K562 (cell line): ENCODE data around the gene COP1. TPM values are rescaled to one million over a fixed set of nuclear protein-coding genes. Genes with fewer than 3 reads are reported as not detected.

Experiments
- ATAC-seq: fragments of 200-7000 bp; cut with Tn5 transposase; 3 replicates; pipeline ENCODE4 v1.9.1; 2020; ENCODE audit warnings: moderate library complexity
- BruUV-seq: library from RNA; stranded (reverse); fragments of 400-500 nt; replicated peaks from 2 replicates; lab custom pipeline; 2021; lab: Mats Ljungman, UMichigan
- CTCF ChIA-PET: fragments of 300-600 bp; formaldehyde crosslinking; extraction: SDS; loops from one replicate; lab custom pipeline; 2021; ENCODE audit warnings: low intra/inter-chr PET ratio; lab: Yijun Ruan, JAX
- POLR2A ChIA-PET: fragments of 300-600, 350-650 bp; sonication (Branson Sonifier 250); formaldehyde crosslinking; extraction: SDS; loops from one replicate; lab custom pipeline; 2021; ENCODE audit warnings: antibody characterized with exemption, inconsistent platforms; lab: Yijun Ruan, JAX
- DNase-seq, 4 experiments: peaks; one replicate each; pipeline versions ENCODE4 v3.0.0 to v3.0.0-alpha.2; 2011 to 2018; ENCODE audit warnings: low spot score in 3 of 4, mixed read lengths in 3 of 4; ENCODE audit errors: extremely low read depth in 1 of 4
- FAIRE-seq: peaks from 2 replicates; lab custom pipeline; 2011; peaks lifted over from hg19 to GRCh38; lab: Jason Lieb, UNC
- H2AFZ ChIP-seq: 2 replicates; pipeline ENCODE4 v1.6.0; 2011; ENCODE audit warnings: low read depth, low read length, control low read depth, inconsistent platforms
- H3K27ac ChIP-seq: fragments of 200-600 bp; 3 replicates; pipeline ENCODE4 v1.8.0; 2011; ENCODE audit warnings: low read depth, mild to moderate bottlenecking, control low read depth, inconsistent platforms, low read length, moderate library complexity, mixed read lengths; ENCODE audit errors: extremely low read depth
- H3K27me3 ChIP-seq, 2 experiments: fragments of 300-600 bp in 1 of 2; 2 replicates in 1 of 2; 3 replicates in 1 of 2; pipeline versions ENCODE4 v1.6.0 to v1.8.0; 2011; ENCODE audit warnings: inconsistent platforms in 2 of 2, low read length in 2 of 2, mild to moderate bottlenecking in 1 of 2, mixed read lengths in 1 of 2, moderate library complexity in 1 of 2; ENCODE audit not compliant: control insufficient read depth in 2 of 2, insufficient read depth in 2 of 2
- H3K36me3 ChIP-seq: fragments of 300-600 bp; 3 replicates; pipeline ENCODE4 v1.8.0; 2011; ENCODE audit warnings: mild to moderate bottlenecking, low read length, inconsistent platforms; ENCODE audit not compliant: control insufficient read depth, insufficient read depth
- H3K4me1 ChIP-seq, 2 experiments: fragments of 200-600 bp in 1 of 2; replicated peaks in 1 of 2; 2 replicates in 1 of 2; 3 replicates in 1 of 2; pipeline versions ENCODE4 v1.5.1 to v1.8.0; 2011; ENCODE audit warnings: inconsistent platforms in 2 of 2, low read length in 2 of 2, mild to moderate bottlenecking in 1 of 2, mixed read lengths in 1 of 2, moderate library complexity in 1 of 2; ENCODE audit not compliant: control insufficient read depth in 2 of 2, insufficient read depth in 2 of 2
- H3K4me2 ChIP-seq: 2 replicates; pipeline ENCODE4 v1.6.1; 2011; ENCODE audit warnings: low read length, control low read depth, inconsistent platforms, mixed read lengths; ENCODE audit not compliant: insufficient read depth
- H3K4me3 ChIP-seq: fragments of 200-600 bp; sonication (generic), shearing (Covaris generic); 2 replicates; pipeline ENCODE4 v1.5.1; 2016; ENCODE audit warnings: control low read depth, inconsistent platforms
- H3K79me2 ChIP-seq: fragments of 200-600 bp; 3 replicates; pipeline ENCODE4 v1.8.0; 2011; ENCODE audit warnings: low read length, inconsistent platforms; ENCODE audit not compliant: control insufficient read depth, insufficient read depth
- H3K9ac ChIP-seq, 2 experiments: 2 replicates each; pipeline versions ENCODE4 v1.6.0 to v1.6.1; 2011; ENCODE audit warnings: low read depth in 2 of 2, low read length in 2 of 2, control low read depth in 1 of 2, inconsistent platforms in 1 of 2, mild to moderate bottlenecking in 1 of 2, mixed read lengths in 1 of 2; ENCODE audit not compliant: insufficient read depth in 1 of 2
- H3K9me1 ChIP-seq: one replicate; pipeline ENCODE4 v1.6.0; 2011; ENCODE audit warnings: inconsistent platforms, mild to moderate bottlenecking, low read length, moderate library complexity; ENCODE audit not compliant: control insufficient read depth, insufficient read depth
- H3K9me3 ChIP-seq: replicated peaks from 2 replicates; pipeline ENCODE4 v1.5.1; 2011; ENCODE audit warnings: low read depth, low read length, inconsistent platforms; ENCODE audit not compliant: control insufficient read depth, insufficient read depth
- H4K20me1 ChIP-seq: replicated peaks from 2 replicates; pipeline ENCODE4 v1.6.1; 2011; ENCODE audit warnings: low read length, inconsistent platforms, mixed read lengths; ENCODE audit not compliant: control insufficient read depth, insufficient read depth
- LARP7 ChIP-seq: fragments of 450-650 bp; IDR thresholded peaks from 2 replicates; pipeline ENCODE4 v1.6.1; 2016
- MAFF ChIP-seq: IDR thresholded peaks from 2 replicates; pipeline ENCODE4 v1.6.1; 2012; ENCODE audit warnings: low read length, improper control_type of control experiment
- PHF21A ChIP-seq: fragments of 450-650 bp; IDR thresholded peaks from 2 replicates; pipeline ENCODE4 v1.6.1; 2017; ENCODE audit warnings: low read depth, borderline replicate concordance
- PPARD ChIP-seq: fragments of 250-450 bp; sonication (Bioruptor Pico); IDR thresholded peaks from 2 replicates; pipeline ENCODE4 v1.8.0; 2022; ENCODE audit warnings: inconsistent platforms, mild to moderate bottlenecking, moderate library complexity
- RBM15 ChIP-seq: fragments of 200-400 bp; formaldehyde crosslinking; IDR thresholded peaks from 2 replicates; pipeline ENCODE4 v1.6.1; 2018; ENCODE audit warnings: mild to moderate bottlenecking, low read length, moderate library complexity; ENCODE audit not compliant: insufficient read depth
- RFX1 ChIP-seq: fragments of 450-650 bp; IDR thresholded peaks from 2 replicates; pipeline ENCODE4 v1.6.1; 2016; ENCODE audit warnings: mild to moderate bottlenecking, moderate library complexity
- TARDBP ChIP-seq: fragments of 450-650 bp; IDR thresholded peaks from 2 replicates; pipeline ENCODE4 v1.6.1; 2016
- TGIF2 ChIP-seq: sonication (generic); formaldehyde crosslinking; IDR thresholded peaks from 2 replicates; pipeline ENCODE4 v1.8.1; 2022; ENCODE audit warnings: mild to moderate bottlenecking, missing genetic modification reagents, moderate library complexity
- ZC3H8 ChIP-seq: fragments of 450-650 bp; IDR thresholded peaks from 2 replicates; pipeline ENCODE4 v1.6.1; 2017
- ZFX ChIP-seq: sonication (generic); formaldehyde crosslinking; IDR thresholded peaks from 2 replicates; pipeline ENCODE4 v1.8.0; 2022; ENCODE audit warnings: mild to moderate bottlenecking, missing genetic modification reagents, moderate library complexity
- ZNF717 ChIP-seq: fragments of 250-450 bp; sonication (Bioruptor Pico); IDR thresholded peaks from 2 replicates; pipeline ENCODE4 v1.5.0; 2021
- ZNF764 ChIP-seq: fragments of 250-450 bp; sonication (Bioruptor Pico); IDR thresholded peaks from 2 replicates; pipeline ENCODE4 v1.4.0; 2020; ENCODE audit warnings: low read depth, mild to moderate bottlenecking, moderate library complexity
- WGBS: fragments of 100-300 bp; shearing (Covaris generic); methylation state at CpG from one replicate; pipeline ENCODE4 v1.1.6; 2016; ENCODE audit warnings: low coverage, mixed read lengths; ENCODE audit not compliant: insufficient coverage; ENCODE audit errors: missing lambda C conversion rate; 5-methylcytosine and 5-hydroxymethylcytosine counted together
- in situ Hi-C: fragments of 300-500 bp; cut with MboI; formaldehyde crosslinking; loops from 4 replicates; pipeline ENCODE4 v1.15.0; 2018; ENCODE audit warnings: inconsistent platforms, mixed read lengths
- intact Hi-C: fragments of 100-400 bp; cut with micrococcal nuclease; formaldehyde crosslinking; loops from 2 replicates; pipeline ENCODE4 v1.14.2; 2022
- polyA plus RNA-seq, 8 experiments: library from polyadenylated mRNA; depleted of rRNA in 4 of 8; stranded (reverse) in 5 of 8; unstranded in 3 of 8; fragments of >200 nt; fragmentation: Nextera tagmentation in 2 of 8; fragmentation: Illumina TruSeq in 1 of 8; extraction: Ambion mirVana in 2 of 8; extraction: Trizol in 1 of 8; gene quantifications; 2 replicates each; pipeline versions ENCODE4 v1.2.1 to v1.2.3, GENCODE V29; 2011 to 2014; ENCODE audit warnings: inconsistent platforms in 1 of 8, missing spikeins in 1 of 8
- total RNA-seq, 7 experiments: library from RNA; depleted of rRNA in 6 of 7; stranded (reverse); fragments of >200 nt in 6 of 7; fragmentation: Illumina TruSeq in 2 of 7; extraction: Trizol in 2 of 7; gene quantifications; 2 replicates each; pipeline versions ENCODE4 v1.2.1 to v1.2.3, GENCODE V29; 2011 to 2021; ENCODE audit warnings: low replicate concordance in 1 of 7
- TF ChIP-seq, protein P1 (sequence below): sonication (generic); formaldehyde crosslinking; IDR thresholded peaks from 2 replicates; pipeline ENCODE4 v1.8.0; 2022; ENCODE audit warnings: mild to moderate bottlenecking, missing genetic modification reagents
- TF ChIP-seq, protein P2 (sequence below): fragments of 450-650 bp; IDR thresholded peaks from 2 replicates; pipeline ENCODE4 v1.6.1; 2016
- TF ChIP-seq, protein P3 (sequence below), 2 experiments: fragments of 450-650 bp; IDR thresholded peaks; 2 replicates each; pipeline ENCODE4 v1.6.1; 2016; ENCODE audit warnings: mild to moderate bottlenecking in 2 of 2, borderline replicate concordance in 1 of 2, low read depth in 1 of 2, moderate library complexity in 1 of 2

Gene COP1
- total and polyA plus RNA-seq, 9 of the 15 experiments (the other 6 are each of a cell fraction or from before 2014, with no cell fraction given), result 25.8 to 77.7 (median 58.6) TPM

DNA sequence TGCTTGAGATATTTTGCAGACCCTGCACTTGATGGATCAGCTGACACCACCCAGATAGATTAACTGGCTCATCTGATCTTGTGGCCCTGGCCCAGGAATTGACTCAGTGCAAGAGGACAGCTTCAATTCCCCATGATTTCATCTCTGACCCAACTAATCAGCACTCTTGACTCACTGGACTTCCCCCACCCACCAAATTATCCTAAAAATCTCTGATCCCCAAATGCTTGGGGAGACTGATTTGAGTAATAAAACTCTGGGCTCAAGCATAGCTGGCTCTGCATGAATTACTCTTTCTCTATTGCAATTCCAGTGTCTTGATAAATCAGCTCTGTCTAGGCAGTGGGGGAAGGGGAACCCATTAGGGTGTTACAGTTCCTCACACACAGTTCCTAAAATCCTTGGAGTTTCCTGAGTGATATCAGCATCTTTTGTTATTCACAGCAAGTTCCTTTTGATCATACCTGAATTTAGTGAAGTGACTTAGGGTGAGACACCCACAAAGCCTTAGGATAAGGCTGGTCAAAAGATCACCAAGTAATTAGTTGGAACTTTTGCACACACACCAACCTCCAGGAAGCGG, 104.2 kb downstream of the COP1 start:
- peaks cover 17% of the 10 kb centered on the region; the same call in 1 of the 2 replicates for H3K9me3 ChIP-seq
- no peaks in the 10 kb centered on the region for H3K9me1 ChIP-seq
- POLR2A ChIA-PET, result no interaction called here
- no peak overlapping the region for H3K4me3 ChIP-seq
- no TSS peak for BruUV-seq
- no peaks in the 10 kb centered on the region for H3K79me2 ChIP-seq
- H3K27me3 ChIP-seq, result no peaks in the 10 kb centered on the region
- DNase-seq (no peak), ATAC-seq (no peak), FAIRE-seq (no peak)
- WGBS, result 95% methylated on average over 1 of the region's 1 CpG
- H3K4me1 ChIP-seq, result no peaks in the 10 kb centered on the region
- in situ Hi-C loops (no loop called here), intact Hi-C loops (no loop called here)
- no peak overlapping the region for H3K4me2 ChIP-seq
- no peak overlapping the region for H2AFZ ChIP-seq
- CTCF ChIA-PET, result no interaction called here
- no peak overlapping the region for H3K9ac ChIP-seq
- no peak overlapping the region for H3K27ac ChIP-seq
- H3K36me3 ChIP-seq, result peaks cover 26% of the 10 kb centered on the region; the same call in 2 of the 3 replicates
- H4K20me1 ChIP-seq, result no peaks in the 10 kb centered on the region
- TF ChIP-seq TGIF2, result no peak
- TF ChIP-seq, protein P1, sequence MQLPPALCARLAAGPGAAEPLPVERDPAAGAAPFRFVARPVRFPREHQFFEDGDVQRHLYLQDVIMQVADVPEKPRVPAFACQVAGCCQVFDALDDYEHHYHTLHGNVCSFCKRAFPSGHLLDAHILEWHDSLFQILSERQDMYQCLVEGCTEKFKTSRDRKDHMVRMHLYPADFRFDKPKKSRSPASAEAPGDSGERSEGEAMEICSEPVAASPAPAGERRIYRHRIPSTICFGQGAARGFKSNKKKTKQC (CRISPR knock-in tag), result no peak
- TF ChIP-seq, protein P2, sequence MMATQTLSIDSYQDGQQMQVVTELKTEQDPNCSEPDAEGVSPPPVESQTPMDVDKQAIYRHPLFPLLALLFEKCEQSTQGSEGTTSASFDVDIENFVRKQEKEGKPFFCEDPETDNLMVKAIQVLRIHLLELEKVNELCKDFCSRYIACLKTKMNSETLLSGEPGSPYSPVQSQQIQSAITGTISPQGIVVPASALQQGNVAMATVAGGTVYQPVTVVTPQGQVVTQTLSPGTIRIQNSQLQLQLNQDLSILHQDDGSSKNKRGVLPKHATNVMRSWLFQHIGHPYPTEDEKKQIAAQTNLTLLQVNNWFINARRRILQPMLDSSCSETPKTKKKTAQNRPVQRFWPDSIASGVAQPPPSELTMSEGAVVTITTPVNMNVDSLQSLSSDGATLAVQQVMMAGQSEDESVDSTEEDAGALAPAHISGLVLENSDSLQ, result no peak
- TF ChIP-seq ZNF764 (CRISPR knock-in tag), result no peak
- no peak for TF ChIP-seq LARP7
- TF ChIP-seq MAFF, result no peak
- no peak for TF ChIP-seq ZC3H8
- TF ChIP-seq ZFX (CRISPR knock-in tag), result no peak
- TF ChIP-seq, protein P3, sequence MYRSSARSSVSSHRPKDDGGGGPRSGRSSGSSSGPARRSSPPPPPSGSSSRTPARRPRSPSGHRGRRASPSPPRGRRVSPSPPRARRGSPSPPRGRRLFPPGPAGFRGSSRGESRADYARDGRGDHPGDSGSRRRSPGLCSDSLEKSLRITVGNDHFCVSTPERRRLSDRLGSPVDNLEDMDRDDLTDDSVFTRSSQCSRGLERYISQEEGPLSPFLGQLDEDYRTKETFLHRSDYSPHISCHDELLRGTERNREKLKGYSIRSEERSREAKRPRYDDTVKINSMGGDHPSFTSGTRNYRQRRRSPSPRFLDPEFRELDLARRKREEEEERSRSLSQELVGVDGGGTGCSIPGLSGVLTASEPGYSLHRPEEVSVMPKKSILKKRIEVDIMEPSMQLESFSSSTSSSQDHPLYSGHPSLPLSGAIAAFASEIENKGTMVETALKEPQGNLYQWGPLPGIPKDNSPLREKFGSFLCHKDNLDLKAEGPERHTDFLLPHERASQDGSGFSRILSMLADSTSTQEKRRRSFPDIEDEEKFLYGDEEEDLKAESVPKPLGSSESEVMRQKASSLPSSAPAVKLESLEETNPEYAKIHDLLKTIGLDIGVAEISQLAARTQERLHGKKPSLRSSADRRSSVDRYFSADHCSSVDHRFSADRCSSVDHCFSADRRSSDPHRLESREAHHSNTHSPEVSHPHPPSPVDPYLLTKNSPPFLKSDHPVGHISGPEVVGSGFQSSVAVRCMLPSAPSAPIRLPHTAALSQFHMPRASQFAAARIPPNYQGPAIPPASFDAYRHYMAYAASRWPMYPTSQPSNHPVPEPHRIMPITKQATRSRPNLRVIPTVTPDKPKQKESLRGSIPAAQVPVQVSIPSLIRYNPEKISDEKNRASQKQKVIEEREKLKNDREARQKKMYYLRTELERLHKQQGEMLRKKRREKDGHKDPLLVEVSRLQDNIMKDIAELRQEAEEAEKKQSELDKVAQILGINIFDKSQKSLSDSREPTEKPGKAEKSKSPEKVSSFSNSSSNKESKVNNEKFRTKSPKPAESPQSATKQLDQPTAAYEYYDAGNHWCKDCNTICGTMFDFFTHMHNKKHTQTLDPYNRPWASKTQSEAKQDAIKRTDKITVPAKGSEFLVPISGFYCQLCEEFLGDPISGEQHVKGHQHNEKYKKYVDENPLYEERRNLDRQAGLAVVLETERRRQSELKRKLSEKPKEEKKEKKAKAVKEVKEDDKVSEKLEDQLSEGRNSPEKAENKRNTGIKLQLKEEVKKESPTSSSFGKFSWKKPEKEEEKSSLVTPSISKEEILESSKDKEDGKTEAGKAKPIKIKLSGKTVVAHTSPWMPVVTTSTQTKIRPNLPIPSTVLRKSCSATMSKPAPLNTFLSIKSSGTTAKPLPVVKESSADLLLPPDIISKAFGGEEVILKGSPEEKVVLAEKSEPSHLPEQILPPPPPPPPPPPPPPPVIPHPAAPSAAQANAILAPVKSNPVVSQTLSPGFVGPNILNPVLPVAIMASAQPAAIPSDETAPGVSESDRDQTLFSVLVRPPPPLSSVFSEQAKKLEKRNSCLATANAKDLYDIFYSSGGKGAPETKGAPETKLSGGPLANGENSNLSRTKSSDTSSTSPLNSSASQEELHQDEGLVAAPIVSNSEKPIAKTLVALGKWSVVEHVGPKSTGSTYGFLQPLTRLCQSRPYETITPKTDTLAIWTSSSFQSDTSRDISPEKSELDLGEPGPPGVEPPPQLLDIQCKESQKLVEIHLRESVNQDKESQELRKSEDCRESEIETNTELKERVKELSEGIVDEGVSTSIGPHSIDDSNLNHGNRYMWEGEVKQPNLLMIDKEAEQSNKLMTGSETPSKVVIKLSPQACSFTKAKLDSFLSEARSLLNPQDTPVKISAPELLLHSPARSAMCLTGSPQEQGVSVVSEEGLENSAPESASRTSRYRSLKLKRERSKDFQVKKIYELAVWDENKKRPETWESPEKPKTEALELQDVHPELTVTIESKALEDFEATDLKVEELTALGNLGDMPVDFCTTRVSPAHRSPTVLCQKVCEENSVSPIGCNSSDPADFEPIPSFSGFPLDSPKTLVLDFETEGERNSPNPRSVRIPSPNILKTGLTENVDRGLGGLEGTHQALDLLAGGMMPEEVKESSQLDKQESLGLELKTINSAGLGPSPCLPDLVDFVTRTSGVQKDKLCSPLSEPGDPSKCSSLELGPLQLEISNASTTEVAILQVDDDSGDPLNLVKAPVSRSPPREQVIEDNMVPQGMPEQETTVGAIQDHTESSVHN (IDR thresholded peaks at IDR 0.05; ENCODE audit: borderline replicate concordance in 1 of 2, low read depth in 1 of 2), result no peak
- no peak for TF ChIP-seq PHF21A
- no peak for TF ChIP-seq RBM15
- no peak for TF ChIP-seq PPARD
- TF ChIP-seq ZNF717 (CRISPR knock-in tag), result no peak
- TF ChIP-seq RFX1, result no peak
- TF ChIP-seq TARDBP, result no peak
